Measurements from ENCODE around the gene ZFAND3.

ZFAND3 gene

DNA sequence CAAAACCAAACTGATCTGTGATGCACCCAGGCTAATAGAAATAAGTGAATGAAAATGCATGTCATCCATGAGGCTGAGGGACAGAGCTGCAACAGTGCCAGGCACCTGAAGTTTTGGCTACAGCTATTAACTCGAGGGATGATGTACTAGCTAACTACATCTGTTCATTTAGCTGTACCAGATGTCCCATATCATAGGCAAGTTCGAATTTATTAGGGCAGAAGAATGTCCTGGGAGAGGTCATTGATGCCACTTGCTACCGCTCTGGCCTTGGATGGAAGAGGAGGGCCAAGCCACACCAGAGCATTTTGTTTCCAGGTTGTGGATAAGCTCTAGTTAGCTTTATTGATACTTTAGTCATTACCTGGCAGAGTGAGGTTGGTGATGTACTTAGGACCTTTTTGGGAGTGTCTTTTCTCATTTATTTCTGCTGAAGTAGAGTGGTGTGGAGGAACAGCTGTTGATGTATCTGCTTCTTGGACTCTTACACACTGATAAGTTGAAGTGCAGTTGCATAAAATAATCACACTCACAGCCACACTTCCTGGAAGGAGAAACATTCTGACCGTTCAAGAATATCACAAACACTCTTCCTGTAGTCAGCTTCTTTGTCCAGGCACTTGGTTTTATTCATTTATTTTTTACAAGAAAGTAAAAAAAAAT, 8.2 kb downstream of the ZFAND3 start:
- no peak for DNase-seq

DNA sequence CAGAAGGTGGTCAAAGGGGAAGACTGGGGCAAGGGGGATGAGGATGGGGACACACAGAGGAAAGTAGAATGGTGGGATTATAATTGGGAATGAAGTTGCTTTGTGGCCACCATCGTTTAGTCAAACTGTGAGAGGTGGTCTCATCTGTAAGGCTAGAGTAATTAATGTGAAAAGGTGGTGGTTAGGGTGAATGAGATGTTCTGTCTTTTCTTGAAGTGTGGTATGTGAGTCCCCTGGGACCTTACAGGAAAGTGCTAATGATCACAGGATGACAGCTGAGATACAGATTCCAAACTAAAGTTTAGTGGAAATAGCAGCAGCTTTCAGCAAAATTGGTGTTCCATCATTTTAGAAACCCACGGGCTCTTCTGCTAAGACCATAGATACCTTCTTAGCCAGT, 10.7 kb downstream of the ZFAND3 start:
- no peak for DNase-seq

DNA sequence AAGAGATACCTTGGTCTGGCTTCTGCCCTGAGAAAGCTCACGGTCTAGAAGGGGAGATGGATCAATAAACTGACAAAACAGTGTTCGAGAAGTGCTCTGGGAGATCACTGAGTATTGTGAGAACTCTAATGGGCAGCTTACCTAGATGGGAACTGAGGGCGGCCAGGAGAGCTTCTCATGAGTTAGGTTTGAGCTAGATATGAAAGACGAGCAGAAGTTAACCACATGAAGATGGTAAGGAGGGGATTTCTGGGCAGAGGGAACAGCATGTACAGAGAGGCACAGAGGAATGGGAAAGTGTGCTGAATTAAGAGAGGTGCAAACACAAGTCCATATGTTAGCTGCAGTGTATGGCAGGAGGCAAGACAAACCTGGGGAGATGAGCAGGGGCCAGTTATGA, 11.9 kb downstream of the ZFAND3 start:
- DNase-seq: no peak

DNA sequence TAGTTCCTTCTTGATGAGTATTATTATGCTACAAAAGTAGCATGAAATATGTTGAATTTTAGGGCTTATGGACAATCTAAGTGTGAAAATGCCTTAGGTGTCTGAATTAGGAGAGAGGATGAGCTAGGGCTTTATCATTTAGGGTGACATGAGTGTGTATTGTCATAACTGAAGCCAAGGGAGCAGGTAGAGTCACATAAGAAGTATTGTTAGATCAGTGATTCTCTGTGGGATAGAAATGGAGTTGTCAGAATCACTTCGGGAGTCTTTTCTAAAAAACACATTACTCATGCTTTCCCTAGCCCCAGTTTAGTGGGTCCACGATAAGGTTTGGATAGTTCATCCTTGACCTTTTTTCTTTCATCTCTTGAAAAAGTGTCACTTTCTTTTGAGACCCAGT, 16.4 kb downstream of the ZFAND3 start:
- no peak for DNase-seq

DNA sequence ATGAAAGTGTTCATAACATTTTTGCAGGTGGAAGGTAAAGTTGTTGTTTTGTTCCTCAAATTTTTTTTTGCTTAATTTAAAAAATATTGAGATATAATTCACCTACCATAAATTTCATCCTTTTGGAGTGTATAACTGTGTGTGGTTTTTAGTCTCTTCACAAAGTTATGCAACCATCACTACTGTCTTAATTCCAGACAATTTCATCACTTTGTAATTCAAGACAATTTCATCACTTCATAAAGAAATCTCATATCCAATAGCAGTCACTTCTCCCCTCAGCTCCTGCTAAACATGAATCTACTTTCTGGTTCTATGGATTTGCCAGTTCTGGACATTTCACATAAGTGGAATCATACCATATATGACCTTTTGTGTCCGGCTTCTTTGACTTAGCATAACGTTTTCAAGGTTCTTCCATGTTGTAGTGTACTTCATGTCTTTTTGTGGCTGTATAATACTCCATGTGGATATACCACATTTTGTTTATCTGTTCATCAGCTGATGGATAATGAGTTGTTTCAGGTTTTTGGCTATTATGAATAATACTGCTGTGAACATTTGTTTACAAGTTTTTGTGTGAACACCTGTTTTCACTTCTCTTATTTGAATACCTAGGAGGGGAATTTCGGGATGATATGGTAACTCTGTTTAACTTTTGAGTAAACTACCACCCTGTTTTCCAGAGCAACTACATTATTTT, 18.8 kb downstream of the ZFAND3 start:
- no peak for DNase-seq

DNA sequence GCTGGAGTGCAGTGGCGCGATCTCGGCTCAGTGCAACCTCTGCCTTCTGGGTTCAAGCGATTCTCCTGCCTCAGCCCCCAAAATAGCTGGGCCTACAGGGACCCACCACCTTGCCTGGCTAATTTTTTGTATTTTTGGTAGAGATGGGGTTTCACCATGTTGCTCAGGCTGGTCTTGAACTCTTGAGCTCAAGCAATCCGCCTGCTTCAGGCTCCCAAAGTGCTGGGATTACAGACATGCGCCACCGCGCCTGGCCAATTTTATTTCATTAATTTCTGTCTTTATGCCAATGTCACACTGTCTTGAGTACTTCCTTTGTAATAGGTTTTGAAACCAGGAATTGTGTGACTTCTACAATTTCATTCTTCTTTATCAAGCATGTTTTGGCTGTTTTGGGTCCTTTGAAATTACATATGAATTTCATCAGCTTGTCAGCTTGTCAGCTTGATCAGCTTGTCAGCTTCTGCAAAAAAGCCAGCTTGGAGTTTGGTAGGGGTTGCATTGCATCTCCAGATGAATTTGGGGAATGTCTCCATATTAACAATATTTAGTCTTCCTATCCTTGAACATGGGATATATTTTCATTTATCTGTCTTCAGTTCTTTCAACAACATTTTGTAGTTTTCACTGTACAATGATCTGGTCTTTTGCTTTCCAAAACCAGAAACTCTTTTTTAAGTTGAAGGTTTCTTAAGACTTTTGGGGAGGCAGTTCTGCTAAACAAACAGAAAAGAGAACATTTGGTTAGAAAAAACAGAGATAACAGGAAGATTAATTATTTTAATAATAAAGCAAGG, 20.8 kb downstream of the ZFAND3 start:
- no peak for DNase-seq

DNA sequence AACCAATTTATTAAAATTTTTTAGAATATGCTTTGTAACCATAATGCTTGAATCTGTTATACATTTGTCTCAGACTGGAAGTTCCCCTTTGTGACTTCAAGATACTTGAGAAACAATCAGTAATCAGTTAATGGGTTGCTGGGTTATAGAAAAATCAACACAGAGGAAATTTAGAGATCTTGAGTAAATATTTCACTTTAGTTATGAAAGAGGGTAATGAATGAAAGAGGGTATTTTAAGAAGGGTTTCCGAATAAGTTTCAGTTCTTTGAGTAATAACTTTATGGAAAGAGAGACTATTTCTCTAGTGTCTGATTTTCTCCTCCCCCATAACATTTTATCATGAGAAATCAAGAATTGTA, 21.4 kb downstream of the ZFAND3 start:
- DNase-seq: no peak

DNA sequence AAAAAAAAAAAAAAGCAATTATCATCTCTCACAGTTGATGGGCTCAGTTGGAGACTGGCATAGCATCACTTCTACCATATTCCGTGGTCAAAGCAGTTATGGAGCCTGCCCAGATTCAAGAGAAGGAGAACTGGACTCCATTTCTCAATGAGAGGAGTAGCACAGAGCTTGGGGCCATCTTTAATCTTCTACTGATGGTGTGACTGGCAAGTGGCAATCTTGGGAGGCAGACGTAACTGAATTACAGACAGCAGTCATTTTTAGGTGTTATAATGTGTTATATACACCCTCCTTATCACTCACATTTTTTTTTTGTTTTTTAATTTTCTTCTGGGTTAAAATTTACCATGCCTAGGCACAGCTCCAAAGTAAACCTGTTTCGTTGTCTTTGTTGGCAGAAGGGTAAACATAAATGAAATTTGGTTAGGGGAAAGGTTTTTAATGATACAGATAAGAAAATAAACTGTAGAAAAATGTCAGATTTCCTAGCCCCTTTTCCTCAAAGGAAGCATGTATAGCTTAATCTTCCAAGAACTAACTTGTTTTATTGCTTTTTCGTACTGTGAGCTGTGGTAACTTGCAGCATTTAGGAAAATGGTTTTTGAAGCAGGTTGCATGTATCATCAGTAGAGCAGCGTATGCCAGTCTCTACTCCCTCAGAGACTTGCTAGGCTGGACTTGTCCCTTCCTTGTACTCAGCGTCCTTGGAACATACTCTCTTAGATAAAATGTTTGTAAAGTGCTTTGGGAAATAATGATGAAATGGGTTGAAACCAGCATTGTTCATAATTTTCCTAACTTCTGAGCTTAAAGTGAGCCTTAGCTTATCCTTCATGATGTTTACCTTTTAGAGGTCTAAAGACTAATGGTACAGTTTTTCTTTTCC, 25.7 kb downstream of the ZFAND3 start:
- DNase-seq: no peak

DNA sequence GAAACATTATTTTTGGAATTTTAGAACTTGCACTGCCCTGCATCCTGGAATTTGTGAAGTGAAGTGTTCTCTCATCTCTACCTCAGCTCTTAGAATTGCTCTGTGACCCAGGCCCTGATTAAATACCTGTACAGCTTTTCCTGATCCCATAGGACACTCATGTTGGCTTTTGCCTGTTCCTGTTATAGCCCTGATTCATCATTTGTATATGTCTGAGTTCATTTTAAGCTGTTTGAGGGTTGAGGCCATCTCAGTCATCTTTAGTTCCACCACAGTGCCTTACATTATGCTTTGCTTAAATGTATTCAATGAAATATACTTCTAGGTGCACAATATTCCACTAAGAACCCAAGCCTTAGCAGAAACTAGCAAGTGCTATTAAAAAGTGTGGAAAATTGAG, 26.4 kb downstream of the ZFAND3 start:
- DNase-seq: no peak

DNA sequence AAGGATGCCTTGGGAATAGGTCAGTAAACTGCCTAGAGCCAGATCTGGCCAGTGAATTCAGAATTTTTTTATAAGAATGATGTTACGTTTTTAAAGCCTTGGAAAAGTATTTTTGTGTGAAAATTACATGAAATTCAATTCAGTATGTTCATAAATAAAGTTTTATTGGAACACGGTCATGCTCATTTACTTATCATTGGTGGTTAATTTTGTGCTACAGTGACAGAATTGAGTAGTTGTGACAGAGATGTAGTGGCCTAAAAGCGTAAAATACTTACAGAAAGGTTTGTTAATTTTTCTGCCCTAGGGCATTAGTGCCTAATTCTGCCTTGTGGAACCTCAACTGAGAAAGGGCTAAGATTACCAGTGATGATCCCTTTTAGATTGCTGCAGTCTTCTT, 28.2 kb downstream of the ZFAND3 start:
- DNase-seq: no peak

DNA sequence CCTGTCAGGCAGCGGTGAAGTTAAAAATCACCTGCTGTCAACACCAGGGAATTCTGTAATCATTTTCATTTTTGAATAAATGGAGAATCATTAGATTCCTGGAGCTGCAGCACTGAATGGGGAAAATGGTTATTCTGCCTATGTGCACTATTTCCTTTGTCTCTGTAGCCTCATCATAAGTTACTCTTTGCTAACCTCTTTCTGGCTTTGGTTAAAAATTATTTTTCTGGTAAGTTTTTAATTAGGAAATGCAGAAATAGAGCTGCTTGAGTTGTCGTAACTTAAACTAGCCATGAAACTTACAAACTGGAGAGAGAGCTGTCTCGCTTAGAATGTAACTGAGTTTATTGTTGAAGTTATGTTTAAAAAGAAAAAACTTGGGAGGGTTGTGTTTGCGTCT, 28.8 kb downstream of the ZFAND3 start:
- no peak for DNase-seq

DNA sequence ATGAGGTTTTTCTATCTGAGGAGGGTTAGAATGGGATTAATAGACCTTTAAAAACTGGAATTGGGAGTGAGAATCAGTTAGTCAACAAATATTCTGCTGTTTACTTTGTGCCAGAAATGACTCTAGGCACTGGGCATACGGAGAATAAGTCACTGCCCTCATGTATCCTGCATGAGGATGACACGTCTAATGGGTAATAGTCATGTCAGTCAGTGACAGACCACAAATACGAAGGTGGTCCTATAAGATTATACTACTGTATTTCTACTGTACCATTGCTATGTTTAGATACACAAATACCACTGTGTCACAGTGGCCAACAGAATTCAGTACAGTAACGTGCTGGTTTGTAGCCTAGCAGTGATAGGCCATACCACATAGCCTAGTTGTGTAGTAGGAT, 30.7 kb downstream of the ZFAND3 start:
- DNase-seq: no peak

DNA sequence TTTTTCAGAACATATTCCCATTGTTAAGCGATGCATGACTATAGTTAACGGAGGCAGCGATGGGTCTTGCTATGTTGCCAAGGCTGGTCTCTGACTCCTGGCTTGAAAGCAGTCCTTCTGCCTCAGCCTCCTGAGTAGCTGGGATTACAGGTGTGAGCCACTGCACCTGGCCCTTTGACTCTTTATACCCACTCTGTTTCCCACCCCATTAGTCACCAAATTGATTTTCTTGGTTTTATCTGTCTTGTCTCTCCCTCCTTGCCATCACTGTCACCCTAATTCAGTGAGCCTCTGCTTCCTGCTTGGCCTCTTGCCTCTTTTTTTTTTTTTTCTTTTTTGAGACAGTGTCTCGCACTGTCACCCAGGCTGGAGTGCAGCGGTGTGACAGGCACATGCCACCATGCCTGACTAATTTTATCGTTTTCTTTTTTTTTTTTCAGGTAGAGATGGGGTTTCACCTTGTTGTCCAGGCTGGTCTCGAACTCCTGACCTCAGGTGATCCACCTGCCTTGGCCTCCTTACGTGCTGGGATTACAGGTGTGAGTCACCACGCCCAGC, 31.3 kb downstream of the ZFAND3 start:
- no peak for DNase-seq

DNA sequence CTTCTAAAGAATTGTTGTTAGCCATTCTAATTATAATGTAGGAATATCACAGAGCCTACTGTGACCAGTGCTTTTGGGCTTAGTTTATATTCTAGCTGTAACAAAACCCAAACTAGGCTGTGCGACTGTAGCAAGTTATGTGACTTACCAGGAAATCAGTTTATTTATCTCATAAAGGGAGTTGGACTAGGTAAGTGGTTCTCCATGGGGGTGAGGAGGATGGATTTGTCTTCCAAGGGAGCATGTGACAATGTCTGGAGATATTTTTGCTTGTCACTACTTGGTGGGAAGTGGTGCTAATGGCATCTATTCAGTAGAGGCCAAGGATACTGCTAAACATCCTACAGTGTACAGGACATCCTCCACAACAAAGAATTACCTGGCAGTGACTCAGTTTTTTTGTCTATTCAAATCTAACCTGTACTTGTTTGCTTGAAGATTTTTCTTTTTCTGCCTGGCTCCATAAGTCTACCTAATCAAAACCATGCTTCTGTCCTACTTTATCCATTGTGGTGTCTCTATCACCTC, 32.5 kb downstream of the ZFAND3 start:
- DNase-seq: no peak

DNA sequence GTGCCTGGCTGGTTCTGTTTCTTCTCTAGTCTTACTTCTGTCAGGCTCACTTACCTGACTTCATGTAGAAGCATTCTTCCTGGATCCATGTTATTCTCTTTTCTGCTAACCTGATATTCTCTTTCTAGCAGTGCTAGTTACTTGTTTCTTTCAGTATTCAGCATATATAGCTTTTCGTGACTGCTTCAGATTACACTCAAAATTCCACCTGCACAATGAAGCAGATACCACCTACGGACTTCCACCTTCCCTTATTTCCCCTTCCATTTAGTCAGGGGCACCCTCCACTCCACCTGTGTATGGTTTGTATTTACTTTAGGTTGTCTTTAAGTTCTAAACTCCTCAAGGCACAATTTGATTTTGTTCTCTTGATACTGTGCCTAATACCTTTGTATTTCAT, 36.8 kb downstream of the ZFAND3 start:
- no peak for DNase-seq

DNA sequence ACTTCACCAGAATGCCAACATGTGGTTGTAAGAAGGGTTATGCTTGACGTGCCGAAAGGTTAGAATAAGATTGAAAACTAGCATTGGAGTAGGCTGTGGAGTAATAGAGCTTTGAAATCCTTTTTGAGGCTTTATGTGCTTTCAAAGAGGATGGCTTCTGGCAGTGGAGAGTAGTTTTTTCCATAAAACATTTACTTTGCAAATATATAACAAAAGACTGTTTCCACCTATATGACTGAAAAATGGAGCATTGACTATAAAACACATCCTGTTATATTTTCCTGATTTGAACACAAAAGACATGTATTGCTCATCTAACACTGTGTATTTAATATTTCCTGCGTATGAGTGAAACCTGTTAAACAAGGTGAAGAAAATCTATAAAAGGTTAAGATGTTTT, 38.8 kb downstream of the ZFAND3 start:
- no peak for DNase-seq

DNA sequence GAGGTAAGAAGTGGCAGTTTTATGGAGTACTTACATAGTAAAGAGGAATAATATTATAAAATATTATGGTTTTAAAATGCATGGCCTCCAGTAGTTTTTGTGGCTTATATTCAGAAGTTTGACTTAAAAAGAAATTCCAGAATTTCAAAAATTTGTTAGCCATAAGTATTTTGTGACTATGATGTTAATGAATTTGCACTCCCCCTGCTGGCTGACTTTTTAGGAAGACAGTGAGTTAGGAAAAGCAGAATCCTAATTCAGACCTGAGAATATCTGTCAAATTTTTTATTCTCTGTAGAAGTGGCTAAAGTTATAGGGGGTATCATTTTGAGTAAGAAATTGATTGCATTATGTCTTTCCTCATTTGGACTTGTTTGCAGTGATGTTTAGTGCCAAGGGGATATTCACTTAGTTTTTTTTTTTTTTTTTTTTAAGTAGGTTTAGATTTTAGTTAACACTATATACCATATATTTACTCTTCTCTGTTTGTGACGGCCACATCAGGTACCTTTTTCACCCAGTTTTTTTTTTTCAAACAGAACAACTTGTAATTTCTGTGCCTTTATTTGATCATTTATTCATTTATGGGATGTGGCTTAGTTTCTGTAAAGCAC, 40.8 kb downstream of the ZFAND3 start:
- DNase-seq: no peak

DNA sequence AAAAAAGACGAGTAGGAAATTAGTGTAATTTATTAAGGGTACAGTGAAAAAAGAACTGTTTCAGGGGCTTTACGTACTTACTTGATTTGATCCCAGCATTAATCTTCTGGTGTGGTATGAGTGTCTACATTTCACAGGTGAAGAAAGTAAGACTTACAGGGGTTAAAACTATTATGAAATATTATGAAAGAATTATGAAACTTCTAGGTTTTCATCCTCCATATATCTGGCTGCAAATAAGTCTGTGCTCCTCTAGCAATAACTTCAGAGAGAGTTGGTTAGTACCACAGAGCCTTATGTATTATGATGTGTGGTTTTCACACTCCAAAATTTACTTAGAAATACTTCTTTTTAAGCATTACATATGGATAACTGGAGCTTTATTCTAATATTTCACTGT, 41.9 kb downstream of the ZFAND3 start:
- no peak for DNase-seq

DNA sequence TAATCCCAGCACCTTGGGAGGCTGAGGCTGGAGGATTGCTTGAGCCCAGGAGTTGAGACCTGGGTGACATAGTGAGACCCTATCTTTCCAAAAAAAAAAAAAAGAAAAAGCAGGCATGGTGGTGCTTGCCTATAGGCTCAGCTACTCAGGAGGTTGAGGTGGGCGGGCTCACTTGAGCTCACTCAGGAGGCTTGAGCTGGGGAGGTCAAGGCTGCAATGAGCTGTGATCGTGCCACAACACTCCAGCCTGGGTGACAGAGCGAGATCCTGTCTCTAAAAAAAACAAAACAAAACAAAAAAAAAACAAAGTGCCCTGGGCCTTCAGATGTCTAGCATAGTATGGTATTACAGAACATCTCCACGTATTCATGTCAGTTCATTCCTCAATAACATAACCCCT, 42.9 kb downstream of the ZFAND3 start:
- no peak for DNase-seq

DNA sequence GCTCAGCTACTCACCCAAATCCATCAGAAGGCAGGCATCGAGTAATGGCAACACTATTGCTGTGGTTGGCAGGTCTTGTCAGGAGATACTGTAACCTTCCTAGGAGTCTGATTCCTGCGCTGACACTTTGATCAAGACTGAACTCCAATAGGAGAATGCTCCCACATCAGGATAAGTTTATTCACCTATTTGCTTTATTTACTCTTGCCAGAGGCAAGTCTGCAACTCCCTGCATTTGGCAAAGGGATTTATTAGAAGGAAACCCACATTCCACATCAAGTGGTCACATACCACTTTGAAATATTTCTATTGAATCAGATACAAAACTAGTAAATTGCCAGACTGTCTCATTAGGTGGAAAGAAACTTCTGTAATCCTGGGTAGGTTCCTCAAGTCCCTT, 43.5 kb downstream of the ZFAND3 start:
- DNase-seq: no peak

DNA sequence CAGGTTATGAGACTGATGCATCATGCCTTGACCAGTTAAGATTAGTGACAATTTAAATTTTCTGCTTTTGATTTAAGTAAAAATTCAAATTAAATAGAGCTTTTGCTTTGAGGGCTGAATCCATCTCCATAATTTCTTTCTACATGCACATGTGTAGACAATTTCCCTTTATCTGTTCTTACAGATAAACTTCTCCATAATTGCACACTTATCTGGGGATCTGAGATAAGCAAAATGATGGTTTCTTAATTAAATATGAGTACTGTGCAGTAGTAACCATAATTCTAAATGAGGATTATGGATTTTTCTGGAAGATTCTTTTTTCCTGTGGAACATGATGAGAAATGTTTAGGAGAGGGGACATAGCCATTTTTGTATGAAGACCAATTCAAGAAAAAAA, 44.7 kb downstream of the ZFAND3 start:
- DNase-seq: no peak

DNA sequence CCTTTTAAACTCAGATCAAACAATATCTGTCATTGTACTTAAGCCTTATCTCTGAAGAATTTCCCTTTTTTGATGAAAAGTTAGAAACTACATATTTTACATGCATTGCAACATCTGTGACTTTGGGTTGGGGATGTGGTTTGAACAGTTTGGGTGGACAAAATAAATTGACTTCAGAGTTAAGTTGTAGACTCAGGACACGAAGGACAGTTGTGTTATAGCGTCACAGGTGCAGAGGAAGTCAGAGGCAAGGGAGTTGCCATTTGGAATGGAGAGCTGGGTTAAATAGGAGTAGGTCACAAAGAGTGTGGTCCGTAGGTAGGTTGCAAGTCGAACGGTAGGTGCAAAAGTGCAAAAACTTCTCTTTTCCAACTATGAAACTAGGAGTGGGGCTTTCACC, 46.0 kb downstream of the ZFAND3 start:
- DNase-seq: no peak
